ENCODE data around the gene TRIM29. TPM values are rescaled to one million over a fixed set of nuclear protein-coding genes. Genes with fewer than 3 reads are reported as not detected.

The TRIM29 gene
- not detected in 2 replicates for total RNA-seq

DNA sequence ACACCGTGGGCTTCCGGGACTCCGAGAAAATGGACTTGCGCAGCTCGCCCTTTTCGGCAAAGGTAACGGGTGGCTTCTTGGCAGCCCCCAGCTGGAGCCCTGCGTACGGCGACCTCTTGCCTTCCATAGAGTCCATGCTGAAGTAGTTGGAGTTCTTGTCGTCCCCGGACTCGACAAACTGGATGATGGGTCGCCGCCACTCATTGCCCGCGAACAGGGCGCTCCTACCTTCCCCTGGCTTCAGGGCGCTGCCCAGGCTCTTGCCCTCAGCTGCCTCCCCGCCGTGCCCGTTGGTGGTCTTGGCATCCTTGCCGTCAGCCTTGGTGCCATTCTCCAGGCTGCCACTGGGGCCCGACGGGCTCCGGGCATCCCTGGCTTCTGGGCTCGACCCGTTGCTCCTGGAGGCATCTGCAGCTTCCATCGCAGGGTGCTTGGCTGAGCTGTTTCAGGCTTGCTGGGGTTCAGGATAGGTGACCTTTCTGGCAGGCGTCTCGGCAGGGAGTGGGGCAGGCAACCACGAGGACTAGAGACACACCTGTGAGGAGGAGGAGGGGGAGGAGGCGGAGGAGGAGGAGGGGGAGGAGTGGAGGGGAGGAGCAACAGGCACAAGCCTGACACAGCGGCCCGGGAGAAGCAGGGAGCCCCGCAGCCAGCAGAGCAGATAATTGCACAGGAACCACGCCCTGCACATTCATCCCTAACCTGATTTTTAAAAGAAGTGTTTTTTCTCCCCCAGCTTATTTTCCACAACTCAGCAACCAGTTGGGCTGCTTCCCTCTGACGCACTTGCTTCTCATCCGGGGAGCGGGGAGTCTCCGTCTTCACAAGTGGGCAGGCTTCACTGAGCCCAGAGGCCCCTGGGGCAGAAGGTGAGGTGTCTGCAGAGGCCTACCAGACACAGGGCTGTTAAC is at the start of gene TRIM29:
Gene TRIM29 (minus strand): TSS at position 503 of the 911 bp plus-strand sequence. CDS start 82 bp downstream, at position 421.
- Mint-ChIP-seq H3K36me3 (ENCODE audit: low read depth) (no peaks in the 10 kb centered on the region), H3K9me3 (no peaks in the 10 kb centered on the region), H3K4me3 (no peak within 1 kb of the TSS), H3K4me1 (ENCODE audit: low read depth) (no peaks in the 10 kb centered on the region), H3K27ac (no peak within 1 kb of the TSS), H3K27me3 (ENCODE audit: insufficient read depth) (peaks cover 5% of the 10 kb centered on the region)
- intact Hi-C loops (cut with micrococcal nuclease), result no loop called here
- no peak for DNase-seq (ENCODE audit: low spot score)

GRCh38 chr11:120186774-120187591 is 49.1 kb upstream of the TRIM29 start:
- Mint-ChIP-seq H3K4me1 (ENCODE audit: low read depth) (peaks cover 10% of the 10 kb centered on the region), H3K27ac (peak overlapping the region; percentile 0), H3K4me3 (no peak overlapping the region), H3K36me3 (ENCODE audit: low read depth) (no peaks in the 10 kb centered on the region), H3K9me3 (no peaks in the 10 kb centered on the region), H3K27me3 (ENCODE audit: insufficient read depth) (peaks cover 8% of the 10 kb centered on the region)
- intact Hi-C loops (cut with micrococcal nuclease), result no loop called here
- DNase-seq (ENCODE audit: low spot score), result no peak

- DNase-seq (ENCODE audit: low spot score), result no peak
- peaks cover 10% of the 10 kb centered on the region for H3K4me1 Mint-ChIP-seq (ENCODE audit: low read depth)
- H3K27ac Mint-ChIP-seq, result no peak overlapping the region
- intact Hi-C loops (cut with micrococcal nuclease), result no loop called here
- peaks cover 8% of the 10 kb centered on the region for H3K27me3 Mint-ChIP-seq (ENCODE audit: insufficient read depth)
- no peaks in the 10 kb centered on the region for H3K9me3 Mint-ChIP-seq
- no peaks in the 10 kb centered on the region for H3K36me3 Mint-ChIP-seq (ENCODE audit: low read depth)
- no peak overlapping the region for H3K4me3 Mint-ChIP-seq
Observed at GRCh38 chr11:120186456-120186773, 48.5 kb upstream of the TRIM29 start.

DNA sequence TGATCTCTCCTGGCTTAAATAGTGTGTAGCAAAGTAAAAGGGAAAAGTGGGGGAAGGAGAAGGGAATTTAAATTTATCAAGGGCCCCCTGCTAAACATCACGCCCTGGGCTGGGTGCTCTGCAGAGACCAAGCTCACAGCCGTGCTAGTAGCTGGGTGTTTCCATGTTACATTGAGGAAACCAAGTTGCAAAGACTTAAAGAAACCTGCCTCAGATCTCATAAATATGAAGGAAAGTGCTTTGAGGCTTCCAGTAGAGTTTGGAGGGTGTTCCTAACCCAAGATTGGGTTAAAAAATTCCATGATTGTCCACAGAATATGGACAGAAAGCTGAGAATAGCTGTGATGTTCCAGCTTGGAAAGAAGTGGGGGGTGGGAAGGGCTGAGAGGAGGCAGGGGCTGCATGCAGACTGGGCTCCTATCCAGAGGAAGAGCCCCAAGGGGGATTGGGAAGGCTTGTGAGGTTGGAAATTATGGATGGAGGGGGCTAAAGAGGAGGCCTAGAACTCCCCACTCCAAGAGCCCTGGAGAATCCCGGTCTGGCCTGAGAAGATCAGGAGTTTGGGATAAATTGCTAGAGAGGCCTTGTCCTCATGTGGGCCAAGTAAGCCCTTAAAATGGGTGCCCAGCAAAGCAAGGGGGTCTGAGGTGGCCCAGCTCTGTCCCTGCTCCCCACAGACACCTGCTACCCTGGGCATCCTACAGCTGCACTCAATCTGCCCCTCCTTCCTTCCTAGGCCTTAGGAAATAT is 48.0 kb upstream of the TRIM29 start:
- intact Hi-C loops (cut with micrococcal nuclease), result no loop called here
- DNase-seq (ENCODE audit: low spot score), result no peak
- Mint-ChIP-seq H3K9me3 (no peaks in the 10 kb centered on the region), H3K36me3 (ENCODE audit: low read depth) (no peaks in the 10 kb centered on the region), H3K4me3 (no peak overlapping the region), H3K4me1 (ENCODE audit: low read depth) (peaks cover 10% of the 10 kb centered on the region), H3K27me3 (ENCODE audit: insufficient read depth) (peaks cover 8% of the 10 kb centered on the region), H3K27ac (peak overlapping the region; percentile 24)

DNA sequence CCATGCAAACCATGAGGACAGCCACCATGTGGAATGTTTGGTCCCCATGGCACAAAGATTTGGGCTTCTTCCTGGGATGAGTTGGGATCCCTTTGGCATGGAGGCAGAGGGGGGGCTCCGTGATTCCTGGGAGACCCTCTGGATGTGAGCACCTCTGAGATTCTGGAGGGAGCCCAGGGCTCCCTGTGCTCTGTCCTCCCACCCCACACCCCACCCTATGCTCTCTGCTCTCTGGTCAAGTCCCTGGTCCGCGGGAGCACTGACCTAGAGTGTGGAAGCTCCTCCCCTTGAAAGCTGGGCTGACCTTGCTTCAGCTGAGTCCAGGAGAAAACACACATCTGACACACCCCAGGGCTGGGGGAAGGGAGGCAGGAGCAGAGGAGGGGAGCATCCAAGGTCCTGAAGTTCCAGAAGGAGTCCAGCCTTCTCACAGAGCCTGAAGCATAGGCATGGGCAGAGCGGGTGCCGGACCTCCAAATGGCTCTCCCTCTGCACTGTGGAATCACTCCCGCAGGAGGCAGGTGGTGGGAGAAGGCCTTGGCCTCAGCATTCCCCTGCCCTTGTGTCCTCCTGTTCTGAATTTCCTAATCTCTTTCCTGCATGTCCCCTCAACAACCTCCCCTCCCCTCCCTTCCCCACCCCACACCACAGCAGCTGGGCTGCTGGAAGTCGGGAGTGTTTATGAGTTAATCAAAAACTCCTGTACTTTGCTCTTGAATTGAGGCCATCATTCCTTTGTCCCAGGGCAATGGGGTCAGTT is 47.2 kb upstream of the TRIM29 start:
- DNase-seq (ENCODE audit: low spot score), result no peak
- Mint-ChIP-seq H3K27me3 (ENCODE audit: insufficient read depth) (peaks cover 8% of the 10 kb centered on the region), H3K4me3 (no peak overlapping the region), H3K9me3 (no peaks in the 10 kb centered on the region), H3K27ac (no peak overlapping the region), H3K4me1 (ENCODE audit: low read depth) (peaks cover 10% of the 10 kb centered on the region), H3K36me3 (ENCODE audit: low read depth) (no peaks in the 10 kb centered on the region)
- intact Hi-C loops (cut with micrococcal nuclease), result no loop called here

- Mint-ChIP-seq H3K4me3 (no peak overlapping the region), H3K36me3 (ENCODE audit: low read depth) (no peaks in the 10 kb centered on the region), H3K27me3 (ENCODE audit: insufficient read depth) (peaks cover 11% of the 10 kb centered on the region), H3K9me3 (no peaks in the 10 kb centered on the region), H3K4me1 (ENCODE audit: low read depth) (peaks cover 10% of the 10 kb centered on the region), H3K27ac (no peak overlapping the region)
- no peak for DNase-seq (ENCODE audit: low spot score)
- intact Hi-C loops (cut with micrococcal nuclease), result no loop called here
Observed at GRCh38 chr11:120184371-120184945, 46.5 kb upstream of the TRIM29 start.

GRCh38 chr11:120183701-120184141 is 45.8 kb upstream of the TRIM29 start:
- Mint-ChIP-seq H3K27ac (no peak overlapping the region), H3K9me3 (no peaks in the 10 kb centered on the region), H3K4me1 (ENCODE audit: low read depth) (peaks cover 10% of the 10 kb centered on the region), H3K27me3 (ENCODE audit: insufficient read depth) (peaks cover 13% of the 10 kb centered on the region), H3K36me3 (ENCODE audit: low read depth) (no peaks in the 10 kb centered on the region), H3K4me3 (no peak overlapping the region)
- intact Hi-C loops (cut with micrococcal nuclease), result no loop called here
- no peak for DNase-seq (ENCODE audit: low spot score)

GRCh38 chr11:120182790-120183491 is 45.0 kb upstream of the TRIM29 start:
- intact Hi-C loops (cut with micrococcal nuclease), result no loop called here

DNA sequence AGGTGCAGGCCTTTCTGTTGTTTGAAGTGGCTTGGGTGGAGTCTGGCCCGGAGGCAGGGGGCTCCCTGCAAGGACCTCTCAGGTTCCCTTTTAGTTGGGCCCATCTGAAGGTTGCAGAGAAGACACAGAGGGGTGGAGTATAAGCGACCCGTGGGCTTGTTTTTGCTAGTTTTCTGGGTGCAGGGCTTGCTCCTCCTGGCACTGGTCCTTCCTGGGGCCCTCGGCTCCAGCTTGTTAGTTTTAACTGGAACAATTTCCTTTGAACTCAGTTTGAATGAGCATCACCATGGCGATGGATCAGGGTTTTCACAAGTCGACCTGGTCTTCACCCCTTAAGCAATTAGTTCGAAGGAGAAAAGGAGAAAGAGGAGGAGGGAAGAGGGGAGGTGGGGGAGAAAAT is 44.5 kb upstream of the TRIM29 start:
- no peak for DNase-seq (ENCODE audit: low spot score)
- Mint-ChIP-seq H3K4me3 (no peak overlapping the region), H3K9me3 (no peaks in the 10 kb centered on the region), H3K27ac (no peak overlapping the region), H3K4me1 (ENCODE audit: low read depth) (peaks cover 10% of the 10 kb centered on the region), H3K36me3 (ENCODE audit: low read depth) (no peaks in the 10 kb centered on the region), H3K27me3 (ENCODE audit: insufficient read depth) (peaks cover 10% of the 10 kb centered on the region)
- intact Hi-C loops (cut with micrococcal nuclease), result no loop called here

More at GRCh38 chr11:120182790-120183491, 45.0 kb upstream of the TRIM29 start:
- H3K9me3 Mint-ChIP-seq, result no peaks in the 10 kb centered on the region
- H3K36me3 Mint-ChIP-seq (ENCODE audit: low read depth), result no peaks in the 10 kb centered on the region
- no peak for DNase-seq (ENCODE audit: low spot score)
- H3K27ac Mint-ChIP-seq, result no peak overlapping the region
- peaks cover 10% of the 10 kb centered on the region for H3K27me3 Mint-ChIP-seq (ENCODE audit: insufficient read depth)
- H3K4me3 Mint-ChIP-seq, result no peak overlapping the region
- H3K4me1 Mint-ChIP-seq (ENCODE audit: low read depth), result peaks cover 10% of the 10 kb centered on the region

DNA sequence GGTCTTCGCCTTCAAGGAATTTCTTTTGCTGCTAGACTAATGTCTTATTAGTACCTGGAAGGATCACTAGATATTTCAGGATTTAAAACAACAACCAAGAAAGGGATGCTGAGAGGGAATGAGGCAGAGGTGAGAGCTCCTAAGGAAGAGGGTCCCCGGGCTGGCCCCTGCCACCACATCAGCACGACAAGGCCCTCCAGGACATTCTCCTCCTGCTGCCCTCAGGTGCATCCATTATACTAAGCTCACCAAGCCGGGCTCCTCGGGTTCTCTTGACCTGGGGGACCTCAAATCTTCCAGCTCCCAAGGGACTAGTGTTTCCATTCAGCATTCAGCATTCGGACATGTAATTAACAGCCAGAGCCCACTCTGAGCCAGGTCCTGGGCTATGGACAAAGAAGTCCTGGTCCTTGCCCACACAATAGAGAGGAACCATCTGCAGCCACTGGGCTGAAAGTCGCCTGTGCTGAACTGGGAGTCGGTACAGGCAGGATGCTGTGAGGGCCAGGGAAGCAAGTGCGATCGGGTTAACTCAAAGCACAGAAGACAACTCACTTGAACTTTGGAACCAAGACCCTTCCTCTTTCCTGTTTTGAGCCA is 43.6 kb upstream of the TRIM29 start:
- H3K36me3 Mint-ChIP-seq (ENCODE audit: low read depth), result no peaks in the 10 kb centered on the region
- no peak overlapping the region for H3K4me3 Mint-ChIP-seq
- no peak overlapping the region for H3K27ac Mint-ChIP-seq
- H3K9me3 Mint-ChIP-seq, result no peaks in the 10 kb centered on the region
- intact Hi-C loops (cut with micrococcal nuclease), result no loop called here
- H3K27me3 Mint-ChIP-seq (ENCODE audit: insufficient read depth), result peaks cover 13% of the 10 kb centered on the region
- H3K4me1 Mint-ChIP-seq (ENCODE audit: low read depth), result peaks cover 2% of the 10 kb centered on the region
- no peak for DNase-seq (ENCODE audit: low spot score)

GRCh38 chr11:120180551-120181232 is 42.8 kb upstream of the TRIM29 start:
- intact Hi-C loops (cut with micrococcal nuclease), result no loop called here
- Mint-ChIP-seq H3K4me1 (ENCODE audit: low read depth) (no peaks in the 10 kb centered on the region), H3K27ac (no peak overlapping the region), H3K27me3 (ENCODE audit: insufficient read depth) (peaks cover 18% of the 10 kb centered on the region), H3K9me3 (no peaks in the 10 kb centered on the region), H3K4me3 (no peak overlapping the region), H3K36me3 (ENCODE audit: low read depth) (no peaks in the 10 kb centered on the region)
- no peak for DNase-seq (ENCODE audit: low spot score)
